Stimulated activated naive CD8-positive, alpha-beta T cell treated with anti-CD3 and anti-CD28 coated beads, Interleukin-15, Interleukin-2, amounts not matched to agents 100 U/mL and 50 U/mL, for 24 hours (primary cell): ENCODE measurements around the gene SLC10A7.

Experiments
- ATAC-seq: fragments of 150-1000 bp; cut with Tn5 transposase; one replicate; pipeline ENCODE4 v1.10.0; 2021
- DNase-seq: peaks from one replicate; pipeline ENCODE4 v3.0.0; 2021

Gene SLC10A7

GRCh38 chr4:146210890-146211289 is 310.9 kb downstream of the SLC10A7 start:
- ATAC-seq, result no peak
- no peak for DNase-seq

DNA sequence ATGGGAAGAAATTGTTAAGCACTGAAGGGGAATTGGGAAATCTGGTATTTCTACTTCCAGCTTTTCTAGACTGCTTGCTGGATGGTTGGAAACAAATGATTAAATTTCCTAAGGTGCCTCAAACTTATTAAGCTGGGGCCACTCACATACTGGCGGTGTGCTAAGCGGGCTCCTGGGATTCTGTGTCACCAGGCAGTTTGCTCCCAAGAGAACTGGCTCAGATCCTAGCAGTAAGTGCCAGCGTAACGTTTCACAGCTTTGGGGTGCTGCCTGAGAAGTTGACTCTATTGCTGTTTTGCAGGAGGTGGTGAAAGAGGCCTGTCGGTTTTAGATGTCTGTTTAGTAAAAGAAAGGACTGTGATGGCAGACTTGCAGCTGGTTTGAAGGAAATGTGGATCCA is 314.3 kb downstream of the SLC10A7 start:
- no peak for DNase-seq
- no peak for ATAC-seq
